Suprapubic skin (tissue), 4 donors: Measurements from ENCODE around the gene ST7.

Source experiments
- CTCF ChIP-seq, 2 donors: fragments of 200-600 bp in 1 of 2; fragments of 450-650 bp in 1 of 2; sonication (generic) in 1 of 2; IDR thresholded peaks; one replicate each; pipeline ENCODE4 v1.5.1; 2016 to 2019; ENCODE audit warnings: antibody characterized with exemption in 2 of 2, mild to moderate bottlenecking in 1 of 2, moderate library complexity in 1 of 2
- EP300 ChIP-seq: sonication (generic); formaldehyde crosslinking; IDR thresholded peaks from one replicate; pipeline ENCODE4 v1.6.1; 2017; ENCODE audit warnings: antibody characterized with exemption
- POLR2A ChIP-seq, 2 donors: fragments of 450-650 bp; IDR thresholded peaks; one replicate each; pipeline ENCODE4 v1.6.1; 2017; ENCODE audit warnings: antibody characterized with exemption in 2 of 2, mild to moderate bottlenecking in 2 of 2, moderate library complexity in 2 of 2
- POLR2AphosphoS5 ChIP-seq, 3 donors: sonication (generic); formaldehyde crosslinking; IDR thresholded peaks; one replicate each; pipeline ENCODE4 v1.6.1; 2017; ENCODE audit warnings: antibody characterized with exemption in 3 of 3

- no peak for TF ChIP-seq EP300
- no peak for TF ChIP-seq CTCF (IDR thresholded peaks at IDR 0.05)
- TF ChIP-seq POLR2AphosphoS5 (IDR thresholded peaks at IDR 0.05): no peak
- TF ChIP-seq POLR2A (IDR thresholded peaks at IDR 0.05): no peak
Observed at GRCh38 chr7:117091721-117092120, 138.4 kb downstream of the ST7 start.
